PC-9 (cell line): ENCODE results near the gene CTNND2.

Experiments
- EZH2 ChIP-seq: fragments of 200-600 bp; sonication (generic); IDR thresholded peaks from 2 replicates; pipeline ENCODE4 v1.8.0; 2017; ENCODE audit warnings: antibody characterized with exemption, low read depth
- TF ChIP-seq, protein P1 (sequence below): fragments of 200-600 bp; sonication (generic); conservative IDR thresholded peaks from 2 replicates; pipeline ENCODE4 v1.6.1; 2017; ENCODE audit warnings: mixed run types, antibody characterized with exemption, mild to moderate bottlenecking, moderate library complexity

DNA sequence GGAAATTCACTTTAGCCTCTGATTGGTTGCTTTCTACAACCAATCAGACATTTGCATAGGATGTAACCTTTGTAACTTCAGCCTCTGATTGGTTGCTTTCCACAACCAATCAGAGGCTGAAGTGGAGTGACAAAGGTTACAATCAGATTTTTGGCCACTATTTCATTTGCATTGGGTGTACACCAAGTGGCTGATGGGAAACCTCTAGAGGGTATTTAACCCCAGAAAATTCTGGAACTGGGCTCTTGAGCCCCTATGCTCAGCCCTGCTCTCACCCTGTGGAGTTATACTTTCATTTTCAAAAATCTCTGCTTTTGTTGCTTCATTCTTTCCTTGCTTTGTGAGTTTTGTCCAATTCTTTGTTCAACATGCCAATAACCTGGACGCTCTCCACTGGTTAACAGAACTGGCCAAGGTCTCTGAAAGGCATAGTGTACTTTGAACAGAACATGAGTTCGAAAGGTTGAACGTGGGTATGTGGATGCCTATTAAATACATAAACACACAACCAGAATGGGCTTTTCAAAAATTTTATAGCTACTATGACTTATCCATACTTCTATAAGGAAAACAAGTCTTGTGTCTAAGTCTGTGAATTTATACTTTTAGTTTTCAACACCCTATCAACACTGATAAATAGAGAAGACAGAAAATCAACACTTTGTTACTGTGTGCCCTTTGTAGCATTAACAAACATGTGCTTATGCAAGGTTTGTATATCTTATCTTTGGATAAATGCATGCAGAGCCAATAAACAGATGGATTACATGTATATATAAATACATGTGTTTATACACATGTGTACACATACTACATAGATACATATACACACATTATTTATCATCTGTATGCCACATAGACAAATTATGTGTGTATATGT, 568.1 kb downstream of the CTNND2 start:
- TF ChIP-seq, protein P1, sequence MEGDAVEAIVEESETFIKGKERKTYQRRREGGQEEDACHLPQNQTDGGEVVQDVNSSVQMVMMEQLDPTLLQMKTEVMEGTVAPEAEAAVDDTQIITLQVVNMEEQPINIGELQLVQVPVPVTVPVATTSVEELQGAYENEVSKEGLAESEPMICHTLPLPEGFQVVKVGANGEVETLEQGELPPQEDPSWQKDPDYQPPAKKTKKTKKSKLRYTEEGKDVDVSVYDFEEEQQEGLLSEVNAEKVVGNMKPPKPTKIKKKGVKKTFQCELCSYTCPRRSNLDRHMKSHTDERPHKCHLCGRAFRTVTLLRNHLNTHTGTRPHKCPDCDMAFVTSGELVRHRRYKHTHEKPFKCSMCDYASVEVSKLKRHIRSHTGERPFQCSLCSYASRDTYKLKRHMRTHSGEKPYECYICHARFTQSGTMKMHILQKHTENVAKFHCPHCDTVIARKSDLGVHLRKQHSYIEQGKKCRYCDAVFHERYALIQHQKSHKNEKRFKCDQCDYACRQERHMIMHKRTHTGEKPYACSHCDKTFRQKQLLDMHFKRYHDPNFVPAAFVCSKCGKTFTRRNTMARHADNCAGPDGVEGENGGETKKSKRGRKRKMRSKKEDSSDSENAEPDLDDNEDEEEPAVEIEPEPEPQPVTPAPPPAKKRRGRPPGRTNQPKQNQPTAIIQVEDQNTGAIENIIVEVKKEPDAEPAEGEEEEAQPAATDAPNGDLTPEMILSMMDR: no peak
- TF ChIP-seq EZH2: no peak
